HepG2 (cell line): ENCODE measurements around the gene PTCD2. TPM values are rescaled to one million over a fixed set of nuclear protein-coding genes. Genes with fewer than 3 reads are reported as not detected.

Experiments
- ATAC-seq: fragments of 200-7000 bp; cut with Tn5 transposase; 3 replicates; pipeline ENCODE4 v1.9.1; 2020; ENCODE audit warnings: mild to moderate bottlenecking, moderate library complexity
- BruUV-seq: library from RNA; stranded (reverse); fragments of 400-500 nt; replicated peaks from 2 replicates; lab custom pipeline; 2021; lab: Mats Ljungman, UMichigan
- CTCF ChIA-PET: fragments of 300-600 bp; formaldehyde crosslinking; extraction: SDS; loops from one replicate; lab custom pipeline; 2021; ENCODE audit warnings: low total read pairs, inconsistent platforms, low intra/inter-chr PET ratio; lab: Yijun Ruan, JAX
- POLR2A ChIA-PET: fragments of 350-600 bp; sonication (Branson Sonifier 250); formaldehyde crosslinking; loops from one replicate; lab custom pipeline; 2020; ENCODE audit warnings: antibody characterized with exemption, inconsistent platforms; lab: Yijun Ruan, JAX
- DNase-seq: peaks from one replicate; pipeline ENCODE4 v3.0.0-alpha.2; 2015; ENCODE audit warnings: low spot score
- FAIRE-seq: peaks from 3 replicates; lab custom pipeline; 2011; peaks lifted over from hg19 to GRCh38; lab: Jason Lieb, UNC
- H2AFZ ChIP-seq: one replicate; pipeline ENCODE4 v1.6.1; 2011; ENCODE audit warnings: low read length, inconsistent platforms
- H3K27ac ChIP-seq: fragments of 300-600 bp; 3 replicates; pipeline ENCODE4 v1.8.0; 2011; ENCODE audit warnings: mixed run types, mild to moderate bottlenecking, mixed read lengths, low read length, inconsistent platforms; ENCODE audit not compliant: insufficient read depth; ENCODE audit errors: extremely low read length
- H3K27me3 ChIP-seq, 2 experiments: fragments of 200-600 bp in 1 of 2; 2 replicates in 1 of 2; 3 replicates in 1 of 2; pipeline versions ENCODE4 v1.6.0 to v1.8.0; 2011; ENCODE audit warnings: low read length in 2 of 2, mild to moderate bottlenecking in 2 of 2, moderate library complexity in 2 of 2, inconsistent platforms in 1 of 2; ENCODE audit not compliant: insufficient read depth in 2 of 2, control insufficient read depth in 1 of 2
- H3K36me3 ChIP-seq, 2 experiments: fragments of 200-600 bp in 1 of 2; replicated peaks in 1 of 2; 2 replicates in 1 of 2; 3 replicates in 1 of 2; pipeline versions ENCODE4 v1.5.1 to v1.8.0; 2011; ENCODE audit warnings: low read length in 2 of 2, inconsistent platforms in 1 of 2; ENCODE audit not compliant: insufficient read depth in 2 of 2, control insufficient read depth in 1 of 2
- H3K4me1 ChIP-seq: 2 replicates; pipeline ENCODE4 v1.5.1; 2012; ENCODE audit warnings: low read length, inconsistent platforms; ENCODE audit not compliant: insufficient read depth
- H3K4me2 ChIP-seq: 2 replicates; pipeline ENCODE4 v1.6.0; 2011; ENCODE audit warnings: low read depth, low read length, inconsistent platforms
- H3K4me3 ChIP-seq, 3 experiments: fragments of 200-600 bp in 1 of 3; sonication (generic), shearing (Covaris generic) in 1 of 3; replicated peaks in 1 of 3; 2 replicates each; pipeline ENCODE4 v1.5.1; 2011 to 2016; ENCODE audit warnings: low read length in 3 of 3, inconsistent platforms in 2 of 3, low read depth in 2 of 3, mild to moderate bottlenecking in 2 of 3, control low read depth in 1 of 3, mixed read lengths in 1 of 3; ENCODE audit not compliant: insufficient read depth in 1 of 3
- H3K79me2 ChIP-seq: one replicate; pipeline ENCODE4 v1.6.1; 2011; ENCODE audit warnings: low read length, inconsistent platforms; ENCODE audit not compliant: insufficient read depth
- H3K9ac ChIP-seq: 2 replicates; pipeline ENCODE4 v1.6.0; 2011; ENCODE audit warnings: mild to moderate bottlenecking, low read depth, low read length, inconsistent platforms; ENCODE audit not compliant: insufficient read depth
- H3K9me3 ChIP-seq: 2 replicates; pipeline ENCODE4 v1.5.1; 2012; ENCODE audit warnings: mild to moderate bottlenecking, low read length
- H4K20me1 ChIP-seq: 2 replicates; pipeline ENCODE4 v1.6.0; 2011; ENCODE audit warnings: inconsistent platforms, mild to moderate bottlenecking, low read length, moderate library complexity; ENCODE audit not compliant: insufficient read depth
- KLF11 ChIP-seq: IDR thresholded peaks from 2 replicates; pipeline ENCODE4 v1.6.1; 2016; ENCODE audit warnings: missing compliant biosample characterization
- NCOA1 ChIP-seq: sonication (generic); formaldehyde crosslinking; IDR thresholded peaks from 2 replicates; pipeline ENCODE4 v1.9.0; 2021; ENCODE audit warnings: missing genetic modification reagents
- NFYB ChIP-seq: sonication (generic); formaldehyde crosslinking; IDR thresholded peaks from 2 replicates; pipeline ENCODE4 v1.4.0; 2020; ENCODE audit warnings: missing genetic modification reagents
- PRDM10 ChIP-seq: sonication (generic); formaldehyde crosslinking; IDR thresholded peaks from 2 replicates; pipeline ENCODE4 v1.4.0; 2020; ENCODE audit warnings: low read depth, missing genetic modification reagents
- SKIL ChIP-seq: sonication (generic); formaldehyde crosslinking; IDR thresholded peaks from 2 replicates; pipeline ENCODE4 v1.8.0; 2022; ENCODE audit warnings: missing genetic modification reagents, mild to moderate bottlenecking, moderate library complexity, borderline replicate concordance
- ZFP91 ChIP-seq: sonication (generic); formaldehyde crosslinking; IDR thresholded peaks from 2 replicates; pipeline ENCODE4 v1.9.0; 2022; ENCODE audit warnings: missing genetic modification reagents, mild to moderate bottlenecking, borderline replicate concordance
- ZNF749 ChIP-seq: sonication (generic); formaldehyde crosslinking; IDR thresholded peaks from 2 replicates; pipeline ENCODE4 v1.8.0; 2022; ENCODE audit warnings: mild to moderate bottlenecking, missing genetic modification reagents, moderate library complexity, borderline replicate concordance
- WGBS: methylation state at CpG from one replicate; pipeline ENCODE4 v1.1.6; 2017; ENCODE audit warnings: low lambda C conversion rate; 5-methylcytosine and 5-hydroxymethylcytosine counted together
- in situ Hi-C: cut with HindIII; loops from 2 replicates; pipeline ENCODE4 v1.10.0; 2017; ENCODE audit warnings: low pct_unique_long_range_greater_than_20kb; ENCODE audit not compliant: extremely low pct_ligation_motif_present
- intact Hi-C: fragments of 100-400 bp; cut with micrococcal nuclease; formaldehyde crosslinking; loops from one replicate; pipeline ENCODE4 v1.10.0; 2022; ENCODE audit not compliant: unreplicated experiment
- polyA plus RNA-seq, 8 experiments: library from polyadenylated mRNA; depleted of rRNA in 3 of 8; stranded (reverse) in 7 of 8; unstranded in 1 of 8; fragments of >200 nt; fragmentation: Illumina TruSeq in 4 of 8; extraction: Trizol in 4 of 8; gene quantifications; 2 replicates each; pipeline versions ENCODE4 v1.2.1 to v1.2.3, GENCODE V29; 2011 to 2016; ENCODE audit warnings: low read depth in 4 of 8, missing spikeins in 1 of 8, mixed read lengths in 1 of 8; ENCODE audit not compliant: insufficient read depth in 1 of 8
- total RNA-seq, 5 experiments: library from RNA; depleted of rRNA; stranded (reverse); fragments of >200 nt; fragmentation: Illumina TruSeq; extraction: Trizol; gene quantifications; 2 replicates each; pipeline ENCODE4 v1.2.3, GENCODE V29; 2016; ENCODE audit warnings: low read depth in 1 of 5

Gene PTCD2
- total and polyA plus RNA-seq, 2 of the 13 experiments (the other 11 are each of a cell fraction or from before 2014, with no cell fraction given) = 5.3 to 6.4 TPM

- ATAC-seq = no peak
- Histone ChIP-seq H3K4me1 (peaks cover 36% of the 10 kb centered on the region), H3K79me2 (peaks cover 2% of the 10 kb centered on the region), H3K4me3 (no peak overlapping the region), H3K27ac (no peak overlapping the region), H3K27me3 (no peaks in the 10 kb centered on the region), H3K4me2 (no peak overlapping the region), H4K20me1 (no peaks in the 10 kb centered on the region), H3K9ac (no peak overlapping the region), H2AFZ (no peak overlapping the region), H3K9me3 (no peaks in the 10 kb centered on the region), H3K36me3 (peaks cover 5 to 42% of the 10 kb centered on the region in 2 experiments)
- FAIRE-seq = no peak
- POLR2A ChIA-PET = no interaction called here
- TF ChIP-seq KLF11 (CRISPR knock-in tag) (no peak), NFYB (CRISPR knock-in tag) (no peak)
- intact Hi-C loops = no loop called here
- DNase-seq = no peak
- CTCF ChIA-PET = no interaction called here
- BruUV-seq = no TSS peak
- WGBS = 99% methylated on average over 5 of the region's 5 CpGs
- in situ Hi-C loops = no loop called here
These were observed 33.4 kb upstream of the PTCD2 start for GRCh38 chr5:72286798-72287197.

- peaks cover 2 to 36% of the 10 kb centered on the region in 2 experiments for H3K36me3 ChIP-seq
- POLR2A ChIA-PET = no interaction called here
These were observed 31.2 kb upstream of the PTCD2 start for GRCh38 chr5:72288924-72289323.

More at GRCh38 chr5:72288924-72289323, 31.2 kb upstream of the PTCD2 start:
- no peak for ATAC-seq
- 100% methylated on average over 2 of the region's 2 CpGs for WGBS
- CTCF ChIA-PET = no interaction called here
- no peak for DNase-seq
- FAIRE-seq = no peak
- Histone ChIP-seq H3K79me2 (peaks cover 10% of the 10 kb centered on the region), H3K4me2 (no peak overlapping the region), H2AFZ (no peak overlapping the region), H3K27me3 (no peaks in the 10 kb centered on the region), H3K9ac (no peak overlapping the region), H3K4me3 (no peak overlapping the region), H3K27ac (no peak overlapping the region), H4K20me1 (no peaks in the 10 kb centered on the region), H3K9me3 (no peaks in the 10 kb centered on the region), H3K4me1 (peaks cover 37% of the 10 kb centered on the region)
- intact Hi-C loops (no loop called here), in situ Hi-C loops (no loop called here)
- TF ChIP-seq ZNF749 (CRISPR knock-in tag) = no peak
- no peak for TF ChIP-seq NCOA1
- no peak for TF ChIP-seq PRDM10 (CRISPR knock-in tag)
- no peak for TF ChIP-seq ZFP91 (CRISPR knock-in tag)
- no peak for TF ChIP-seq SKIL (CRISPR knock-in tag)
- BruUV-seq = no TSS peak
